HepG2 (cell line): ENCODE measurements around the gene PCBP4. TPM values are rescaled to one million over a fixed set of nuclear protein-coding genes. Genes with fewer than 3 reads are reported as not detected.
A peak's percentile ranks its signal among the peaks of the same experiment; 100 is the strongest.

Experiments used
- ARNT2 ChIP-seq: sonication (generic); formaldehyde crosslinking; IDR thresholded peaks from 2 replicates; pipeline ENCODE4 v1.8.0; 2022; ENCODE audit warnings: mild to moderate bottlenecking, low read depth, missing genetic modification reagents, moderate library complexity
- EP300 ChIP-seq, 3 experiments: sonication (generic) in 1 of 3; formaldehyde crosslinking in 1 of 3; IDR thresholded peaks; 2 replicates each; pipeline versions ENCODE4 v1.5.1 to v1.6.1; 2011 to 2020; ENCODE audit warnings: low read depth in 2 of 3, low read length in 2 of 3, borderline replicate concordance in 1 of 3, improper control_type of control experiment in 1 of 3, mild to moderate bottlenecking in 1 of 3, missing genetic modification reagents in 1 of 3, moderate library complexity in 1 of 3
- KDM5B ChIP-seq: sonication (generic); formaldehyde crosslinking; IDR thresholded peaks from 2 replicates; pipeline ENCODE4 v1.4.0; 2020; ENCODE audit warnings: missing genetic modification reagents, mild to moderate bottlenecking, borderline replicate concordance
- KLF16 ChIP-seq, 2 experiments: sonication (generic) in 1 of 2; formaldehyde crosslinking in 1 of 2; IDR thresholded peaks; 2 replicates each; pipeline versions ENCODE4 v1.6.1 to v1.8.0; 2016 to 2023; ENCODE audit warnings: missing genetic modification reagents in 2 of 2, missing compliant biosample characterization in 1 of 2
- MLLT10 ChIP-seq: sonication (generic); formaldehyde crosslinking; IDR thresholded peaks from 2 replicates; pipeline ENCODE4 v1.4.0; 2020; ENCODE audit warnings: missing genetic modification reagents
- PITX1 ChIP-seq: sonication (generic); formaldehyde crosslinking; IDR thresholded peaks from 2 replicates; pipeline ENCODE4 v1.5.1; 2020; ENCODE audit warnings: mild to moderate bottlenecking, missing genetic modification reagents
- SMARCC2 ChIP-seq: fragments of 450-650 bp; IDR thresholded peaks from 2 replicates; pipeline ENCODE4 v1.6.1; 2017; ENCODE audit warnings: antibody characterized with exemption, mild to moderate bottlenecking
- SMARCE1 ChIP-seq: fragments of 450-650 bp; IDR thresholded peaks from 2 replicates; pipeline ENCODE4 v1.6.1; 2017; ENCODE audit warnings: borderline replicate concordance
- TGIF2 ChIP-seq: IDR thresholded peaks from 2 replicates; pipeline ENCODE4 v1.6.1; 2016; ENCODE audit warnings: control low read depth, missing compliant biosample characterization
- ZC3H4 ChIP-seq: sonication (generic); formaldehyde crosslinking; IDR thresholded peaks from 2 replicates; pipeline ENCODE4 v1.4.0; 2020; ENCODE audit warnings: missing genetic modification reagents, borderline replicate concordance
- ZNF256 ChIP-seq: sonication (generic); formaldehyde crosslinking; conservative IDR thresholded peaks from 2 replicates; pipeline ENCODE4 v1.4.0; 2020; ENCODE audit warnings: missing genetic modification reagents
- ZNF670 ChIP-seq: sonication (generic); formaldehyde crosslinking; IDR thresholded peaks from 2 replicates; pipeline ENCODE4 v1.8.0; 2022; ENCODE audit warnings: mild to moderate bottlenecking, missing genetic modification reagents, borderline replicate concordance
- ZNF766 ChIP-seq: sonication (generic); formaldehyde crosslinking; IDR thresholded peaks from 2 replicates; pipeline ENCODE4 v1.5.0; 2020; ENCODE audit warnings: missing genetic modification reagents, borderline replicate concordance
- ZNF788 ChIP-seq: sonication (generic); formaldehyde crosslinking; IDR thresholded peaks from 2 replicates; pipeline ENCODE4 v1.5.0; 2020; ENCODE audit warnings: mild to moderate bottlenecking, missing genetic modification reagents, borderline replicate concordance
- polyA plus RNA-seq, 8 experiments: library from polyadenylated mRNA; depleted of rRNA in 3 of 8; stranded (reverse) in 7 of 8; unstranded in 1 of 8; fragments of >200 nt; fragmentation: Illumina TruSeq in 4 of 8; extraction: Trizol in 4 of 8; gene quantifications; 2 replicates each; pipeline versions ENCODE4 v1.2.1 to v1.2.3, GENCODE V29; 2011 to 2016; ENCODE audit warnings: low read depth in 4 of 8, missing spikeins in 1 of 8, mixed read lengths in 1 of 8; ENCODE audit not compliant: insufficient read depth in 1 of 8
- total RNA-seq, 5 experiments: library from RNA; depleted of rRNA; stranded (reverse); fragments of >200 nt; fragmentation: Illumina TruSeq; extraction: Trizol; gene quantifications; 2 replicates each; pipeline ENCODE4 v1.2.3, GENCODE V29; 2016; ENCODE audit warnings: low read depth in 1 of 5
- TF ChIP-seq, protein P1 (sequence below): IDR thresholded peaks from 2 replicates; pipeline ENCODE4 v1.6.1; 2016; ENCODE audit warnings: low read depth, control low read depth
- TF ChIP-seq, protein P2 (sequence below): sonication (generic); formaldehyde crosslinking; IDR thresholded peaks from 2 replicates; pipeline ENCODE4 v1.4.0; 2020; ENCODE audit warnings: mild to moderate bottlenecking, low read depth, missing genetic modification reagents
- TF ChIP-seq, protein P3 (sequence below): sonication (generic); formaldehyde crosslinking; IDR thresholded peaks from 2 replicates; pipeline ENCODE4 v1.4.0; 2020; ENCODE audit warnings: missing genetic modification reagents
- TF ChIP-seq, protein P4 (sequence below): sonication (generic); formaldehyde crosslinking; conservative IDR thresholded peaks from 2 replicates; pipeline ENCODE4 v1.4.0; 2020; ENCODE audit warnings: missing genetic modification reagents

PCBP4 gene
- total and polyA plus RNA-seq, 2 of the 13 experiments (the other 11 are each of a cell fraction or from before 2014, with no cell fraction given) = 36.8 to 51.3 TPM

DNA sequence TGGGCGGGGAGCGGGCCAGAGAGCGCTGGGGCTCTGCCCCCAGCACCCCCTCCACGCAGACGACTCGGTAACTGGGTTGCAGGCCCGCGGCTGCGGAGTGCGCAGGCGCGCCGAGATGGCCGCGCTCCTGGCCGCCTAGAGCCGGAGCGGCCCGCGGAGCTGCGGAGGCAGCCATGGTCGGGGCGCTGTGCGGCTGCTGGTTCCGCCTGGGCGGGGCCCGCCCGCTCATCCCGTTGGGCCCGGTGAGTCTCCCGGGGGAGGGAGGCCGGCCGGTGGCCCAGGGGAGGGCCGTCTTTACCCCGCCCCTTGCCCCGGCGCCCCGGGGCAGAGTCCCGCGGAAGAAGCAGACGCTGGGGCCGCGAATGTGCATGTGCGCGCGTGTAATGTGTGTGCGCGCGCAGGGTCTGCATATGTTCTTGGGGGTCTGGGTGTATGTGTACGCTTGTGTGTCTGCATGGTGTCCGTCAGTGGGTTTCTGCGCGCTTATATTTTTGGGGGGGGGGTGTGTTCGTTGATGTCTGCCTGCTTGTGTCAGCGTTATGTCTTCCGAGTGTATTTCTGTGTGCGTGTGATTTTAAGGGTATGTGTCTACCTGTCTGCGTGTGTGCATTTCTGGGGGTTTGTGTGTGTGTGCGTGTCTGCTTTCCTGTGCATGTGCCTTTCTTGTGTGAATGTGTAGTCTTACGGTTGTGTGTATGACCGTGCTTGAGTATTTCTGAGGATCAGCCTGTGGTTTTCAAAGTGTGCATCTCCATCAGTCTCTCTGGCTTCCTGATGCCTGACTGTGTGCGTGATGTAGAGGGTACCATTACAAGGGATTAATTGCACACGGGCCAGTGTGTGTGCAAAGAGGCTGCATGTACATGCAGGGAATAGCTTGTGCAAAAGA is 8.0 kb upstream of the PCBP4 start, which contains the start of gene ABHD14A (continued):
- no peak for TF ChIP-seq SMARCC2
- TF ChIP-seq EP300 (IDR thresholded peaks at IDR 0.05; ENCODE audit: low read depth in 2 of 2, low read length in 2 of 2) = no peak
- TF ChIP-seq EP300 (CRISPR knock-in tag; IDR thresholded peaks at IDR 0.05; ENCODE audit: borderline replicate concordance) = no peak
- TF ChIP-seq, protein P1, sequence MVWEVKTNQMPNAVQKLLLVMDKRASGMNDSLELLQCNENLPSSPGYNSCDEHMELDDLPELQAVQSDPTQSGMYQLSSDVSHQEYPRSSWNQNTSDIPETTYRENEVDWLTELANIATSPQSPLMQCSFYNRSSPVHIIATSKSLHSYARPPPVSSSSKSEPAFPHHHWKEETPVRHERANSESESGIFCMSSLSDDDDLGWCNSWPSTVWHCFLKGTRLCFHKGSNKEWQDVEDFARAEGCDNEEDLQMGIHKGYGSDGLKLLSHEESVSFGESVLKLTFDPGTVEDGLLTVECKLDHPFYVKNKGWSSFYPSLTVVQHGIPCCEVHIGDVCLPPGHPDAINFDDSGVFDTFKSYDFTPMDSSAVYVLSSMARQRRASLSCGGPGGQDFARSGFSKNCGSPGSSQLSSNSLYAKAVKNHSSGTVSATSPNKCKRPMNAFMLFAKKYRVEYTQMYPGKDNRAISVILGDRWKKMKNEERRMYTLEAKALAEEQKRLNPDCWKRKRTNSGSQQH (CRISPR knock-in tag) = no peak
- TF ChIP-seq KLF16 (CRISPR knock-in tag; IDR thresholded peaks at IDR 0.05) = no peak
- TF ChIP-seq SMARCE1 = no peak
- 0 out of 2 replicates have a peak, but pooled peaks have one; percentile 22 for TF ChIP-seq ZC3H4 (CRISPR knock-in tag)
- TF ChIP-seq TGIF2 (CRISPR knock-in tag) = no peak
- no peak for TF ChIP-seq ZNF766 (CRISPR knock-in tag)
- TF ChIP-seq MLLT10 (CRISPR knock-in tag) = no peak
- no peak for TF ChIP-seq KDM5B (CRISPR knock-in tag)
- TF ChIP-seq, protein P2, sequence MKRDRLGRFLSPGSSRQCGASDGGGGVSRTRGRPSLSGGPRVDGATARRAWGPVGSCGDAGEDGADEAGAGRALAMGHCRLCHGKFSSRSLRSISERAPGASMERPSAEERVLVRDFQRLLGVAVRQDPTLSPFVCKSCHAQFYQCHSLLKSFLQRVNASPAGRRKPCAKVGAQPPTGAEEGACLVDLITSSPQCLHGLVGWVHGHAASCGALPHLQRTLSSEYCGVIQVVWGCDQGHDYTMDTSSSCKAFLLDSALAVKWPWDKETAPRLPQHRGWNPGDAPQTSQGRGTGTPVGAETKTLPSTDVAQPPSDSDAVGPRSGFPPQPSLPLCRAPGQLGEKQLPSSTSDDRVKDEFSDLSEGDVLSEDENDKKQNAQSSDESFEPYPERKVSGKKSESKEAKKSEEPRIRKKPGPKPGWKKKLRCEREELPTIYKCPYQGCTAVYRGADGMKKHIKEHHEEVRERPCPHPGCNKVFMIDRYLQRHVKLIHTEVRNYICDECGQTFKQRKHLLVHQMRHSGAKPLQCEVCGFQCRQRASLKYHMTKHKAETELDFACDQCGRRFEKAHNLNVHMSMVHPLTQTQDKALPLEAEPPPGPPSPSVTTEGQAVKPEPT (CRISPR knock-in tag) = no peak
- no peak for TF ChIP-seq PITX1
- TF ChIP-seq, protein P3, sequence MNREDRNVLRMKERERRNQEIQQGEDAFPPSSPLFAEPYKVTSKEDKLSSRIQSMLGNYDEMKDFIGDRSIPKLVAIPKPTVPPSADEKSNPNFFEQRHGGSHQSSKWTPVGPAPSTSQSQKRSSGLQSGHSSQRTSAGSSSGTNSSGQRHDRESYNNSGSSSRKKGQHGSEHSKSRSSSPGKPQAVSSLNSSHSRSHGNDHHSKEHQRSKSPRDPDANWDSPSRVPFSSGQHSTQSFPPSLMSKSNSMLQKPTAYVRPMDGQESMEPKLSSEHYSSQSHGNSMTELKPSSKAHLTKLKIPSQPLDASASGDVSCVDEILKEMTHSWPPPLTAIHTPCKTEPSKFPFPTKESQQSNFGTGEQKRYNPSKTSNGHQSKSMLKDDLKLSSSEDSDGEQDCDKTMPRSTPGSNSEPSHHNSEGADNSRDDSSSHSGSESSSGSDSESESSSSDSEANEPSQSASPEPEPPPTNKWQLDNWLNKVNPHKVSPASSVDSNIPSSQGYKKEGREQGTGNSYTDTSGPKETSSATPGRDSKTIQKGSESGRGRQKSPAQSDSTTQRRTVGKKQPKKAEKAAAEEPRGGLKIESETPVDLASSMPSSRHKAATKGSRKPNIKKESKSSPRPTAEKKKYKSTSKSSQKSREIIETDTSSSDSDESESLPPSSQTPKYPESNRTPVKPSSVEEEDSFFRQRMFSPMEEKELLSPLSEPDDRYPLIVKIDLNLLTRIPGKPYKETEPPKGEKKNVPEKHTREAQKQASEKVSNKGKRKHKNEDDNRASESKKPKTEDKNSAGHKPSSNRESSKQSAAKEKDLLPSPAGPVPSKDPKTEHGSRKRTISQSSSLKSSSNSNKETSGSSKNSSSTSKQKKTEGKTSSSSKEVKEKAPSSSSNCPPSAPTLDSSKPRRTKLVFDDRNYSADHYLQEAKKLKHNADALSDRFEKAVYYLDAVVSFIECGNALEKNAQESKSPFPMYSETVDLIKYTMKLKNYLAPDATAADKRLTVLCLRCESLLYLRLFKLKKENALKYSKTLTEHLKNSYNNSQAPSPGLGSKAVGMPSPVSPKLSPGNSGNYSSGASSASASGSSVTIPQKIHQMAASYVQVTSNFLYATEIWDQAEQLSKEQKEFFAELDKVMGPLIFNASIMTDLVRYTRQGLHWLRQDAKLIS (CRISPR knock-in tag) = no peak
- no peak for TF ChIP-seq ARNT2 (CRISPR knock-in tag)
- no peak for TF ChIP-seq ZNF670 (CRISPR knock-in tag)
- TF ChIP-seq ZNF256 (CRISPR knock-in tag) = no peak
- no peak for TF ChIP-seq ZNF788 (CRISPR knock-in tag)
- TF ChIP-seq, protein P4, sequence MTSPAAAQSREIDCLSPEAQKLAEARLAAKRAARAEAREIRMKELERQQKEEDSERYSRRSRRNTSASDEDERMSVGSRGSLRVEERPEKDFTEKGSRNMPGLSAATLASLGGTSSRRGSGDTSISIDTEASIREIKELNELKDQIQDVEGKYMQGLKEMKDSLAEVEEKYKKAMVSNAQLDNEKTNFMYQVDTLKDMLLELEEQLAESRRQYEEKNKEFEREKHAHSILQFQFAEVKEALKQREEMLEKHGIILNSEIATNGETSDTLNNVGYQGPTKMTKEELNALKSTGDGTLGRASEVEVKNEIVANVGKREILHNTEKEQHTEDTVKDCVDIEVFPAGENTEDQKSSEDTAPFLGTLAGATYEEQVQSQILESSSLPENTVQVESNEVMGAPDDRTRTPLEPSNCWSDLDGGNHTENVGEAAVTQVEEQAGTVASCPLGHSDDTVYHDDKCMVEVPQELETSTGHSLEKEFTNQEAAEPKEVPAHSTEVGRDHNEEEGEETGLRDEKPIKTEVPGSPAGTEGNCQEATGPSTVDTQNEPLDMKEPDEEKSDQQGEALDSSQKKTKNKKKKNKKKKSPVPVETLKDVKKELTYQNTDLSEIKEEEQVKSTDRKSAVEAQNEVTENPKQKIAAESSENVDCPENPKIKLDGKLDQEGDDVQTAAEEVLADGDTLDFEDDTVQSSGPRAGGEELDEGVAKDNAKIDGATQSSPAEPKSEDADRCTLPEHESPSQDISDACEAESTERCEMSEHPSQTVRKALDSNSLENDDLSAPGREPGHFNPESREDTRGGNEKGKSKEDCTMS (CRISPR knock-in tag) = no peak
